Osteoblast (primary cell): ENCODE data around the gene RUNX2. TPM values are rescaled to one million over a fixed set of nuclear protein-coding genes. Genes with fewer than 3 reads are reported as not detected.
A peak's percentile ranks its signal among the peaks of the same experiment; 100 is the strongest.

ENCODE experiments used
- DNase-seq: peaks from one replicate; pipeline ENCODE4 v3.0.0; 2011; ENCODE audit warnings: low spot score, mixed read lengths; ENCODE audit not compliant: insufficient read length; ENCODE audit errors: missing footprints
- H2AFZ ChIP-seq: 2 replicates; pipeline ENCODE4 v1.6.0; 2011; ENCODE audit warnings: mild to moderate bottlenecking, low read length
- H3K27ac ChIP-seq: 2 replicates; pipeline ENCODE4 v1.5.1; 2011; ENCODE audit warnings: mild to moderate bottlenecking, low read depth, low read length, moderate library complexity
- H3K27me3 ChIP-seq: 2 replicates; pipeline ENCODE4 v1.6.0; 2012; ENCODE audit warnings: mild to moderate bottlenecking, control low read depth, inconsistent platforms, low read length, moderate library complexity; ENCODE audit not compliant: insufficient read depth
- H3K36me3 ChIP-seq: 2 replicates; pipeline ENCODE4 v1.5.1; 2011; ENCODE audit warnings: mild to moderate bottlenecking, low read length, control low read depth, moderate library complexity; ENCODE audit not compliant: insufficient read depth
- H3K4me1 ChIP-seq: 2 replicates; pipeline ENCODE4 v1.5.1; 2011; ENCODE audit warnings: mild to moderate bottlenecking, low read length, control low read depth, moderate library complexity; ENCODE audit not compliant: insufficient read depth
- H3K4me2 ChIP-seq: 2 replicates; pipeline ENCODE4 v1.6.0; 2011; ENCODE audit warnings: mild to moderate bottlenecking, low read length; ENCODE audit not compliant: insufficient read depth
- H3K4me3 ChIP-seq: fragments of 200-600 bp; sonication (generic); 3 replicates; pipeline ENCODE4 v1.5.1; 2012; ENCODE audit warnings: mild to moderate bottlenecking, low read length, inconsistent platforms; ENCODE audit not compliant: insufficient read depth
- H3K79me2 ChIP-seq: 2 replicates; pipeline ENCODE4 v1.6.0; 2012; ENCODE audit warnings: mild to moderate bottlenecking, low read length, control low read depth, inconsistent platforms; ENCODE audit not compliant: insufficient read depth
- H3K9me3 ChIP-seq: 2 replicates; pipeline ENCODE4 v1.5.1; 2011; ENCODE audit warnings: low read depth, low read length, control low read depth
- H4K20me1 ChIP-seq: 2 replicates; pipeline ENCODE4 v1.6.0; 2012; ENCODE audit warnings: mild to moderate bottlenecking, low read length, control low read depth; ENCODE audit not compliant: insufficient read depth
- total RNA-seq: library from RNA; depleted of rRNA; stranded (reverse); fragments of >200 nt; gene quantifications from 2 replicates; pipeline ENCODE4 v1.2.3, GENCODE V29; 2012
- TF ChIP-seq, protein P1 (sequence below): IDR thresholded peaks from 2 replicates; pipeline ENCODE4 v1.5.1; 2011; ENCODE audit warnings: mild to moderate bottlenecking, low read depth, low read length, moderate library complexity; ENCODE audit errors: extremely low read depth

The RUNX2 gene
- total RNA-seq, 1 donor, result 30.0 TPM

DNA sequence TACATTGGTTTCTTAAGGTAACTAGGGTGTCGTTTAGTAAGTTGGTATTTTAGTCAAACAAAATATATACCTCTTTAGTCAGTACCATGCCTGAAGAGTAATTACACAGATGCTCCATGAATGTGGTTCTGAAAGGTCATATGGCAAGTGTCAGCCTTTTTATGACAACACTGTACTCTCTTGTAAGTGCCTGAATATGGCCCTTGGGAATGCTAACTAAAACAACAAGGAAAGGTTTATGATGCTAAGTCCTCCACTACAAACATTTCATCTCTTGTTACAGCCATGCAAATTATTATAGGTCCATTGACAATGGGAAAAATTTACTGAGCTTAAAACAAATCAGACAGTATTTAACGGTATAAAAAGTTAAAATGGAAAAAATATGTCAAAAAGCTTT is 88.6 kb downstream of the RUNX2 start:
- H3K9me3 ChIP-seq, result no peaks in the 10 kb centered on the region
- DNase-seq, result peak; percentile 47
- H3K79me2 ChIP-seq, result peaks cover 35% of the 10 kb centered on the region
- H3K4me2 ChIP-seq, result peak overlapping the region; percentile 47
- no peak overlapping the region for H3K27ac ChIP-seq
- H3K27me3 ChIP-seq, result no peaks in the 10 kb centered on the region
- TF ChIP-seq, protein P1, sequence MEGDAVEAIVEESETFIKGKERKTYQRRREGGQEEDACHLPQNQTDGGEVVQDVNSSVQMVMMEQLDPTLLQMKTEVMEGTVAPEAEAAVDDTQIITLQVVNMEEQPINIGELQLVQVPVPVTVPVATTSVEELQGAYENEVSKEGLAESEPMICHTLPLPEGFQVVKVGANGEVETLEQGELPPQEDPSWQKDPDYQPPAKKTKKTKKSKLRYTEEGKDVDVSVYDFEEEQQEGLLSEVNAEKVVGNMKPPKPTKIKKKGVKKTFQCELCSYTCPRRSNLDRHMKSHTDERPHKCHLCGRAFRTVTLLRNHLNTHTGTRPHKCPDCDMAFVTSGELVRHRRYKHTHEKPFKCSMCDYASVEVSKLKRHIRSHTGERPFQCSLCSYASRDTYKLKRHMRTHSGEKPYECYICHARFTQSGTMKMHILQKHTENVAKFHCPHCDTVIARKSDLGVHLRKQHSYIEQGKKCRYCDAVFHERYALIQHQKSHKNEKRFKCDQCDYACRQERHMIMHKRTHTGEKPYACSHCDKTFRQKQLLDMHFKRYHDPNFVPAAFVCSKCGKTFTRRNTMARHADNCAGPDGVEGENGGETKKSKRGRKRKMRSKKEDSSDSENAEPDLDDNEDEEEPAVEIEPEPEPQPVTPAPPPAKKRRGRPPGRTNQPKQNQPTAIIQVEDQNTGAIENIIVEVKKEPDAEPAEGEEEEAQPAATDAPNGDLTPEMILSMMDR, result no peak
- peaks cover 50% of the 10 kb centered on the region for H3K4me1 ChIP-seq
- no peaks in the 10 kb centered on the region for H4K20me1 ChIP-seq
- no peaks in the 10 kb centered on the region for H3K36me3 ChIP-seq
- H2AFZ ChIP-seq, result no peak overlapping the region
- H3K4me3 ChIP-seq, result no peak overlapping the region

DNA sequence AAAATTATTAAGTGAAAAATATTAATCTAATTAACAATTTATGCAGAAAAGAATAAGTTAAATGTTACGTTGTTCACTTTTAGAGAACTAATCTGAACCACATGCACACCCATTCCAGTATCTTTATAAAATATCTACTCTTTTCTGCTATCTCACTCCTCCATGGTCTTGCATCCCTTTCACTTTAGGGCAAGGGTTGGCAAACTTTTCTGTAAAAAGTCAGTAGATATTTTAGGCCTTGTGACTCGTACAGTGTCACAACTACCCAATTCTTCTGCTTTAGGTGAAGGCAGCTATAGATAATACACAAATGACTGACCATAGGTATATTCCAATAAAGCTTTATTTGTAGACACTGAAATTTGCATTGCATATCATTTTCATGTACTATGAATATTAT is 89.3 kb downstream of the RUNX2 start:
- Histone ChIP-seq H3K79me2 (peaks cover 40% of the 10 kb centered on the region), H3K27me3 (no peaks in the 10 kb centered on the region), H3K4me2 (no peak overlapping the region), H3K27ac (no peak overlapping the region), H3K9me3 (no peaks in the 10 kb centered on the region), H3K4me3 (no peak overlapping the region), H3K4me1 (peaks cover 50% of the 10 kb centered on the region), H2AFZ (no peak overlapping the region), H4K20me1 (no peaks in the 10 kb centered on the region), H3K36me3 (no peaks in the 10 kb centered on the region)
- TF ChIP-seq, protein P1, result no peak
- no peak for DNase-seq

DNA sequence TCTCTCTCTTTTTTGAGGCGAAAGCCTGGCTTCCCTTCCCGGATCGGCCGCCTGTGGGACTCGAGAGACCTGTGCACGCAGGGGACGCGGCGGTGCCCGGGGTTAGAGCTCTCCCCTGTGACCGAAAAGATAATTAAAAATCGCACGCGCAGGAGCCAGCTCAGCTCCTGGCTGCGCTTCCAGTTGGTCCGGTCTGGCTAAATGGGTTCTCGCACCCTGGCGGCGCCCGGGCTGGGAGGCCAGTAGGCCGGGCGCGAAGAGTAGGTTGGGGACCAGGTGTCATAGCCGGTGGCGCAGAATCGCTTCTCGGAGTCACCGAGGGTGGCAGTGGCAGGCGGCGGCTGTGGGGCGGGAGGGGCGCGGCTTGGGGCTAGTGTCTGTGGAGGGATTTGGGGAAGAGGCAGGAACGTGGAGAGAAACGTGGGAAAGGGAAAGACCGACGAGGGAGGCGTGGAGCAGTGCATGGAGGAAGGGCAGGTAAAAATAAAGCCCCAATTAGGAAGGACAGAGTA is 91.5 kb downstream of the RUNX2 start:
- peak overlapping the region; percentile 91 for H3K4me2 ChIP-seq
- H3K79me2 ChIP-seq, result peaks cover 62% of the 10 kb centered on the region
- no peaks in the 10 kb centered on the region for H3K27me3 ChIP-seq
- H3K36me3 ChIP-seq, result no peaks in the 10 kb centered on the region
- H3K27ac ChIP-seq, result peak overlapping the region; percentile 94
- peak overlapping the region; percentile 66 for H2AFZ ChIP-seq
- H3K4me1 ChIP-seq, result peaks cover 54% of the 10 kb centered on the region
- no peaks in the 10 kb centered on the region for H3K9me3 ChIP-seq
- H4K20me1 ChIP-seq, result no peaks in the 10 kb centered on the region
- H3K4me3 ChIP-seq, result peak overlapping the region; percentile 92
- TF ChIP-seq, protein P1, result no peak
- DNase-seq, result peak; percentile 81

DNA sequence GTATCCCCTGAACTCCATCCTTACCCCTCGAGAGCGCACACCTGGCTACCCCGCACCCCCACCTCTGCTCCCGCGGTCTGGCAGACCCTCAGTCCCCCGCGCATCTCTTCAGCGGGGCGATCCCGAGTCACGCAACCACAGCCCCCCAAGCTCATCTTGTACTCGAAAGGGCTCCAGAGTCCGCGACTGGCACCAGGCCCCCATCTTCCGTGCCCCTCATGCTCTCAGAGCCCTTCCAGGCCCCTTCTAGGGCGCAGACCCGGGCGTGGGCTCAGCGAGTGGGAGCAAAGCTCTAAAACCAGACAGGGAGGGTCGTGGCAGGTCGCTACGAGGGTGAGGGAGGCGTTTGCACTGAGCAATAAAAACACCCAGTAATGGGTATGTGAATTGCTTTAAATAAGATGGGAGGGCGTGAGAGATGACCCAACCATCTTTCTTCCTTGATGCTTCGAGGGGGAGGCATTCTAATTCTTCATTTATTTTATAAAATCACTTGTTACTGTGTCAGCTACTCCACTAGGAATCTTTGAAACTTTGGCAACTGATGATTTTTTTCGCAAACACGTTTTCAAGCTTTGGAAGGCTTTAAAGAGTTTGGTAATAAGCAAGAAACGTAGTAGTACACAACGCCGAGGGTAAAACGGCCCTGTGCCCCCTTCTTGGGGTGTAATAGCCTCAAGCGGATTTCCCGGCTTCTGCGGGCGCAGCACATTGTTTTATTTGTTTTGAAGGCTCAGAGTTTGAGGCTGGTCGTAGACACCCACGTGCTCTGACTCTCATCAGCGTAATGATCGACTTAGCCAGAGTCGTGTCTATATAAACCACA is 92.2 kb downstream of the RUNX2 start:
- Histone ChIP-seq H4K20me1 (no peaks in the 10 kb centered on the region), H3K27ac (peak overlapping the region; percentile 94), H3K4me1 (peaks cover 61% of the 10 kb centered on the region), H3K9me3 (no peaks in the 10 kb centered on the region), H3K4me2 (peak overlapping the region; percentile 91), H3K27me3 (no peaks in the 10 kb centered on the region), H3K79me2 (peaks cover 69% of the 10 kb centered on the region), H3K36me3 (no peaks in the 10 kb centered on the region), H2AFZ (peak overlapping the region; percentile 66), H3K4me3 (peak overlapping the region; percentile 92)
- peak; percentile 78 for DNase-seq
- TF ChIP-seq, protein P1, result no peak
